PFSK-1 (cell line): ENCODE results near the gene CAMK1D.

Experiments used
- FOXP2 ChIP-seq: optimal IDR thresholded peaks from 2 replicates; pipeline ENCODE3; 2011; ENCODE audit warnings: borderline replicate concordance, control low read depth, inconsistent platforms; ENCODE audit not compliant: insufficient read depth; ENCODE audit errors: extremely low read length, extremely low read depth
- POLR2AphosphoS5 ChIP-seq: IDR thresholded peaks from 2 replicates; pipeline ENCODE4 v1.6.1; 2012; ENCODE audit warnings: low read depth, mild to moderate bottlenecking, control low read depth, low read length, moderate library complexity
- REST ChIP-seq, 2 experiments: IDR thresholded peaks; 2 replicates each; pipeline versions ENCODE4 v1.6.1 to v1.8.0; 2011 to 2012; ENCODE audit warnings: low read depth in 2 of 2, low read length in 2 of 2, control low read depth in 1 of 2, inconsistent platforms in 1 of 2, mild to moderate bottlenecking in 1 of 2, moderate library complexity in 1 of 2; ENCODE audit not compliant: insufficient read depth in 1 of 2
- SIN3A ChIP-seq: IDR thresholded peaks from 2 replicates; pipeline ENCODE4 v1.6.1; 2012; ENCODE audit warnings: mild to moderate bottlenecking, low read length, moderate library complexity, borderline replicate concordance; ENCODE audit not compliant: insufficient read depth
- TAF1 ChIP-seq: IDR thresholded peaks from 2 replicates; pipeline ENCODE4 v1.6.1; 2012; ENCODE audit warnings: low read length, control low read depth, borderline replicate concordance; ENCODE audit not compliant: insufficient read depth

Gene CAMK1D

DNA sequence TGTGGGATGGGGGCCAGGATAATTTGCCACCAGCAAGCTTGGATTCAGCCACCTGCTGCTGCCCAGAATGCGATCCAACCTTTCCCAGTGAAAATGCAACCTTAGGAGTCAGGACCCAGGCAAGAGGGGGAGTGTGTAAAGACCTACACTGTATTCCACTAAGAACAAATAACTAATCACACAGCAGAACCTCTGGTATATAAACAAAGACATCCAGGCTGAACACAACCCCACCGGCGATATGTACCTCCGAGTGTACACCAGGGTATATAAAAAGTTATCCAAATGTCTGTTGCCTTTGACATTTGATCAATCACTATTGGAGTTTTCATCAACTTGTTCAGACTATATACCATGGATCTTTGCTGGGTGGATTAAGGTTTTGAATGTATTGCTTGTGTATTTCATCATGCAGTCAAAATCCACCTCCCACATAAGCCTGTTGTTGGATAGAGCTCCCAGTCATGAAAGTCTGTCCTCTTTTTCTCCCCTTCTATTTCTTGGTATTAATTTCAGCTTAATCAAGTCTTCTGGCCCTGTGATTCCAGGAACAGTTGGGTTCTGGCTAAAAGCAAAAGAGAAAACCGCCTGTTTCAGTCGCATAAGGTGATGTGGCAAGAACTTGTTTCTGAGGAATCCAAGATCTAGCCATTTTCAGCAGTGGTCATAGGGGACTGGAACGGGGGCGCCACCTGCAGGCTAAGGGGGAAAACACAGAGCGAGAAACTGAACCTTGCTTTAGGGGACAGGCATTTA is 361.4 kb downstream of the CAMK1D start:
- TF ChIP-seq TAF1 (no peak), POLR2AphosphoS5 (no peak), FOXP2 (no peak), SIN3A (no peak)

GRCh38 chr10:12711350-12711708 is 362.0 kb downstream of the CAMK1D start:
- TF ChIP-seq FOXP2 (no peak), POLR2AphosphoS5 (no peak), SIN3A (no peak), TAF1 (no peak), REST (IDR thresholded peaks at IDR 0.05; ENCODE audit: insufficient read depth in 1 of 2, low read depth in 2 of 2, low read length in 2 of 2) (no peak)

DNA sequence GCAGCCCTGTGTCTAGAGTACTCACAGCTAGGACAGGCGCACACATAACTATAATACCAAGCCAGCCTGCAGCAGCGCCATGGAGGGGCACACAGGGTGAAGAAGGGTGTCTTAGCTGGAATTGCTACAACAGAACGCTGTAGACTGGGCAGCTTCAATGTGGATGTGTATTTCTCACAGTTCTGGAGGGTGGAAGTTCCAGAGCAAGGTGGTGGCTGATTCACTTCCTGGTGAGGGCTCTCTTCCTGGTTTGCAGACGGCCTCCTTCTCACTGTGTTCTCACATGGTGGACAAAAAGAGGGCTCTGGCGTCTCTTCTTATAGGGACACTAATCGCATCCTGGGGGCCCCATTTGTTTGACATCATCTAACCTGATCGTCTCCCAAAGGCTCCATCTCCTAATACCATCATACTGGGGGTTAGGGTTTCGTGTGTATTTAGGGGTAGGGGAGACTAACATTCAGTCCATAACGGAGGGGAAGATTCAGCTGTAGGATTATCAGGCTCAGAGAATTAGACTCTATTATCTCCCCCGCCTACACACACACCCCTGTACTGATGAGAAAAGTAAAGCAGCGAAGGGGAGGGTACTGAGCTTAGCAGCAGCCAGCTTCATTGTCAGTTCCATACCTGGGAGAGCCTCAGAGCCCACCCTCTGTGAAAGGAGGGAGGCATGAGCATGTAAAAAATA is 363.1 kb downstream of the CAMK1D start:
- TF ChIP-seq TAF1 (no peak), FOXP2 (no peak), REST (IDR thresholded peaks at IDR 0.05; ENCODE audit: insufficient read depth in 1 of 2, low read depth in 2 of 2, low read length in 2 of 2) (no peak), SIN3A (no peak), POLR2AphosphoS5 (no peak)

GRCh38 chr10:12716042-12716441 is 366.7 kb downstream of the CAMK1D start:
- TF ChIP-seq FOXP2, result no peak
- no peak for TF ChIP-seq REST (IDR thresholded peaks at IDR 0.05; ENCODE audit: insufficient read depth in 1 of 2, low read depth in 2 of 2, low read length in 2 of 2)
- no peak for TF ChIP-seq SIN3A
- no peak for TF ChIP-seq POLR2AphosphoS5
- no peak for TF ChIP-seq TAF1

- TF ChIP-seq SIN3A (no peak), POLR2AphosphoS5 (no peak), TAF1 (no peak), FOXP2 (no peak), REST (IDR thresholded peaks at IDR 0.05; ENCODE audit: insufficient read depth in 1 of 2, low read depth in 2 of 2, low read length in 2 of 2) (no peak)
These were observed 368.8 kb downstream of the CAMK1D start for GRCh38 chr10:12717981-12718707.
